GM19043 (cell line): ENCODE results near the gene PEX3.

Experiments
- ATAC-seq: cut with Tn5 transposase; IDR thresholded peaks from one replicate; pipeline ENCODE4 v1.9.1; 2021; ENCODE audit warnings: low read depth; ENCODE audit not compliant: unreplicated experiment

PEX3 gene

GRCh38 chr6:143535189-143535614 is 84.6 kb downstream of the PEX3 start:
- ATAC-seq: no peak

GRCh38 chr6:143536461-143536865 is 85.9 kb downstream of the PEX3 start:
- peak; percentile 60 for ATAC-seq

DNA sequence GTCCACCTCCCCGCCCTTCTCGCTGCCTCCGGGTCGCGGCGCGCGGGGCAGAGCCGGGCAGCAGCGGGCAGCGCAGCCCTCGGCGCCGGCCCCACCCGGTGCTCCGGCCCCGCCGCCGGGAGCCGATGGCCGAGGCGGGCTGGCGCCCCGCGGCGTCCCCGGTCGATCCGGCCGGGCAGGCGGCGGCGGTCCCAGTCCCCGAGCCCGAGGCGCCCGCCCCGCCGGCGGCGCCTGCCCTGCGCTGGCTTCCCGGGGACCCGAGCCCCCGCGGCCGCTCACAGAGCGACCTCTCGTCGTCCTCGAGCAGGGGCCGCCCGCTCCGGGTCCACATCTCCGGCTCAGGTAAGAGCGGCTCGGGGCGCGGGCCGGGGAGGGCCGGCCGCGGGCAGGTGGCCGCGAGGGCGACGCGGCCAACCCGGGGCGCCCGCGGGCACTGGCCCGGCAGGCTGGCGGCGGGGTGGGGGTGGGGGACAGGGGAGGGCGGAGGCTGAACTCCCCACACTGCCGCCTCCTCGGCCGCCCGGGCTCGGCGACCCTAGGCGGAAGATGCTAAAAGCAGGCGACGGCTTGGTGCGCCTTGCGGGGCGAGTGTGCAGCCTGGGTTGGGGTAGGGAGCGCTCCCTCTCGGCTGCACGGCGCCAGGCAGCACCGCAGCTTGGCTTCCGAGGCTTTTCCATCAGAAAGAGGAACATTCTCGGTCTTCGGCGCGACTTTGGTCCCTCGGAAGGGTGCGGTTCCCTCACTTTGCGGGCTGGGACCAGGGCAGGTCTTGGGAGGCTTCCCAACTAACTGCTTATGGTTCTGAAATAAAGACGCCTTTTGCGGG is 86.5 kb downstream of the PEX3 start:
- ATAC-seq: peak; percentile 58

- no peak for ATAC-seq
These were observed 87.8 kb downstream of the PEX3 start for GRCh38 chr6:143538374-143538773.

- no peak for ATAC-seq
These were observed 88.5 kb downstream of the PEX3 start for GRCh38 chr6:143539106-143539505.

DNA sequence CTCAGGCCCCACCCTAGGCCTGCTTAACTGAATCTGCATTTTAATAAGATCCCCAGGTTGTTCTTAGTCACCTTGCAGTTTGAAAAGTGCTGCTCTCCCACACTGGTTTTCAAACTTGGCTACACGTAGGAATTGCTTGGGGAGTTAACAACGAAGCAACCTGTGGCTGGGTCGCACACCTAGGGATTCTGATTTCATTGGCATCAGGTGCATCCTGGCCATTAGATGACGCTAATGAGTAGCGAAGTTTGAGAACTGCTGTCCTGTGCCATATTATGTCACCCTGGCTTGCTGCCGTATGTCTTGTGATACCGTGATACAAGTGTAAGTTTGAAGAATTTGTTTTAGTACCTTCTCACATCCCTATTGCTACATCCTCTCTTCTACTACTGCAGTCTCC is 89.1 kb downstream of the PEX3 start:
- ATAC-seq: no peak

- ATAC-seq: no peak
These were observed 89.6 kb downstream of the PEX3 start for GRCh38 chr6:143540192-143540591.
